HG03039 (cell line): Measurements from ENCODE around the gene CUX1.
"Not testable (repeated sequence)": the region's sequence is repeated elsewhere in the genome, so short reads cannot be mapped to it uniquely, and the experiment has no call there.

Source experiments
- ATAC-seq: cut with Tn5 transposase; IDR thresholded peaks from one replicate; pipeline ENCODE4 v1.9.1; 2021; ENCODE audit warnings: mild to moderate bottlenecking, moderate library complexity; ENCODE audit not compliant: unreplicated experiment

CUX1 gene

DNA sequence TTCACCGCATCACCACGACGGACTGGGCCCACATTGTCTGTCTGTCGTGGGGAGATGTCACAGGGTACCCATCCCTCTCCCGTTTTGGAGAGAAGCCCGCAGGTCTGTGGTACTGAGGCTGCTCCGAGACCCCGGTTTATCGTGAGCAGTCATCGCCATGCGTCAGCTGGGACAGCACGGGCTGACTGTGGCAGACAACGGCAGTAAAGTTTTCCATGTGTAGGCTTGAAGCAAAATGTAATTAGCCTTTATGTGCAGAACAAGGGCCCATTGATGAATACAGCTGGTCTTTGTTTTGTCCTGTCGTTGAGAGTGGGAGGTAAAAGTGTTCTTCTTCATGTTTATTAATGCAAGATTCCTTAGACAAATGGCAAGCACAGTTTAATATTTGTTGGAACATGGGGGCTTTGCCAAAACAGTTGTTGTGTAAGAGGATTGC, 301.8 kb downstream of the CUX1 start:
- no peak for ATAC-seq

DNA sequence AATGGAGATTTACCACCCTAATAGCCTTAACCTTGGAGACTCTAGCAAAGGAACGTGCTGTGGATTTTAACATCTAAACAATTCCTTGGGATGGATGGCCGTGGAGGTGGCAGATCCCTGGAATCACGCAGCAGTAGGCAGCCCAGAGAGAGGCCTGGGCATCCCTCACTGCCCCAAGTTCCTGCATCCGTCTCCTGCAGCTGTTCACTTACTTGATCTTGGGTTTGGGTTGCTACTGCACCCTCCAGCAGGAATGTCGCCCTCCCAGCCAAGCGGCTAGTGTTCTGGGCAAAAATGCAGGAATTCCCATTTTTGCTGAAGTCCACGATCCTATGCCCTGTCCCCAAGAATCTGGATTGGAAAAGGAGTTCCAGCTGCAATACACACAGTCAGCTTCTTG, 302.5 kb downstream of the CUX1 start:
- no peak for ATAC-seq

DNA sequence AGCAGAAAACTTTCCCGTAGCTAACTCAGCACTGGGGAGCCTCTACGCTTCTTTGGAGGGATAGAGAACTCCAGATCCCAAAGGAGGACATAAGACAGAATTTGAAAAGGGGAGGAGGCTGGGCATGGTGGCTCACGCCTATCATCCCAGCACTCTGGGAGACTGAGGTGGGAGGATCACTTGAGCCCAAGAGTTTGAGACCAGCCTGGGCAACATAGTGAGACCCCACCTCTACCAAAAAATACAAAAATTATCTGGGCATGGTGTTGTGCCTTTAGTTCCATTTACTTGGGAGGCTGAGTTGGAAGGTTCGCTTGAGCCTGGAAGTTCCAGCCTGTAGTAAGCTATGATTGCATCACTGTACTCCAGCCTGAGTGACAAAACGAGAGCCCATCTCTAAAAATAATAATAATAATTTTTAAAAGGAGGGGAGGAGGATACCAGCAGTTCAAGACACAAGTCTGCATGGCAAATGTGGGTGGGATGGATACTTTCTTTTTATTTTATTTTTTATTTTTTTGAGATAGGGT, 303.3 kb downstream of the CUX1 start:
- ATAC-seq: no peak

DNA sequence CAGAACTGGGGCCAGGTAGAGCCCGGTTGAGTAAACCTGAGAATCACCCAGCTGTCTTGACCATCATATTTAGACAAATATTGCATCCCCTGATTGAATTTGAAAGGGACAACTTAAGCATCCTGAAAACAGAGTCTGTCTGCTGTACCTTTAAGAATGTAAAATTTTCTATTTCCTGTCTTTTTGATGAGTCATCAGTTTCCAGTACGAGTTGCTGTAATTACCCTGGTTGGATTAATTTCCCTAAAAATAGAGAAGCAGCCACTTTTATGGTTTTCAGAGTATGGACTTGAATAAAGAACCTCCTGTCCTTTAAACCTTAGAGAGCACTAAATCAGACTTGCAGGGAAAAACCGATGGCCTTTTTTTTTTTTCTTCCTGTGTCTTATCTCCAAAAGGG, 304.6 kb downstream of the CUX1 start:
- ATAC-seq: no peak

DNA sequence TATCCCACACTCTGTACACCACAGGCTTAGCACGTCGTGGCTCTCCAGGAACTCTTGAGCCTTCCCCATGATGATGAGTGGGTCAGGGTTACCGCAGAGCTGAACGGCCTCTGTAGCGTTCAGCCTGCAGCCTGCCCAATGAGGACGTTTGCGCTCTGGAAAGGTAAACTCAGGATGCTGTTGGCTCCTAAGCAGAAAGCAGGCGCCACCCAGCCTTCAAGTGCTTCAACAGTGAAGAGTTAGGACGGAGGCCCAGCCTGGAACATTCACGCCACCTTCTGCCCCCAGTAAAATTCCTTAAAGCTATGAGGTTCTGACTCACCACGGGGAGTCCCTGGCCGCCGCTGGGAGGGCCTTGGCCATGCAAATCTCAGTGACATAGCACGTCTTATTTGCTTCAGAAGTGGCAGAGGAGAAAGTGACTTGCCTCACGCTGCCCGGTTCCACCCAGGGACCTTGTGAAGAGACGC, 307.7 kb downstream of the CUX1 start:
- ATAC-seq: no peak

DNA sequence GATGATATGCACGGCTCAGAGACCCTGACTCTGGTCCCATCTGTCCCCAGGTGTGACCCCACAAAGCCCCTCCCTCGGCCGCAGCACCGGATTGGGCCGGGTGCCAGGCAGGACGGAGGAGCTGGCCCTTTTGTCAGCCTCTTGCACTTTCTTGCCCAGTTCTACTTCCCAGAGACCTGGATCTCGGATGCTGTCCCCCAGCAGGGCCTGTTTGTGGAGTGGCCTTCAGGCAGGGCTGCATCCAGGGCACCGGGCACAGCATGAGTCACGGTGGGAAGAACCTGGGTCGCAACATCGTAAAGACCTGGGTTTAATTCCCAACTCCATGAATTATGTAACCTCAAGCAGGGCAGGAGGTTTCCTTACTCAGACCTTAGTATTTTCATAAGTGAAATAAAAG, 310.9 kb downstream of the CUX1 start:
- no peak for ATAC-seq

DNA sequence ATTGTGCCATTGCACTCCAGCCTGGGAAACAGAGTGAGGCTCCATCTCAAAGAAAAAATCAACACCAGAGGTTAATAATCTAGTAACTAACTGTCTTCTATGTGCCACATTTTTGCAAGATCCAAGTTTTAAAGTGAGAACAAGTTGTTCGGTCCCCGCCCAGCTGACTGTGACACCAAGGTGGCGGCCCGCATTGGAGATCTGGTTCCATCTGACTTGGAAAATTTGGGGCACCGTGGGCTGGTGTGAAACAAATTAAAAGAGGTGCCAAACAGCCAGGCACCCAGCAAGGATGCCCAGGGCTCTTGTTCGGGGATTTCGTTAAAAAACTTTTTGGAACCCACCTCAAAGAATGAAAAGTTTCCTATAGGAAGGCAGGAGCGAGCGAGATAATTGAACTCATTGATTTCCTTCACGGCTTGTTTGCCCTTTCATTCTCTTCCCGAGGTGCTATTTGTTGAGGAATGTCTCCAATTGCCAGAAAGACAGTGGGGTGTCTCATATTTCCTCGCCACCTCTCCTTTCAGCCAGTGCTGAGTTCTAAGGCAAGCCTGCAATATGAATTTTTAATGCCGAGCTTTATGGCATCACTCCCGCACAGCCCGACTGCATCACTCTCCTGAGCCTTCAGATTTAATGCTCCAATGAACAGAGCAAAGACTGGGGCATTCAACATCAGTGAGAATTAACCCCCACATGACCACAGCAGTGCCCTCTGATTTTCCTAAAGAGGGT, 312.4 kb downstream of the CUX1 start:
- no peak for ATAC-seq

DNA sequence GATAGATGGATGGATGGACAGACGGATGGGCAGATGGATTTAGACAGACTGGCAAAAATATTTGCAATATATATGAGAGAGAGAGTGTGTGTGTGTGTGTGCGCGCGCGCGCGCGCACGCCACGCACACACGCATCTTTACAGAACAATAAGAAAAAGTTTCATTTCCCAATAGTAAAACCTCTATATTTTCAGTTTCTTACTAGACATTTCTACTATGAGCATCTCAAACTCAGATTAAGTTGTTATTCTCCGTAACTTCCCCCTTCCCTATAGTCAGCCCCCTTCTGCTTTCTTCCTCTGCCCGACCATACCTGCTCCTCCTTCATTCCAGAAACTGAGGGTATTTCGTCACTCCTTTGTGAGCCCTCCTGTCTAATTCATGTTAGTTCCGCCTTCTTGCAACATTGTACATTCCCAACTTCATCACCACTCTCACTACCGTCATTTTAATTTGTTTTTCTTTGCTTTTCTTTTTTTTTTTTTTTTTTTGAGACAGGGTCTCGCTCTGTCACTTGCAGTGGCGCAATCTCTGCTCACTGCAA, 314.9 kb downstream of the CUX1 start:
- ATAC-seq: no peak

DNA sequence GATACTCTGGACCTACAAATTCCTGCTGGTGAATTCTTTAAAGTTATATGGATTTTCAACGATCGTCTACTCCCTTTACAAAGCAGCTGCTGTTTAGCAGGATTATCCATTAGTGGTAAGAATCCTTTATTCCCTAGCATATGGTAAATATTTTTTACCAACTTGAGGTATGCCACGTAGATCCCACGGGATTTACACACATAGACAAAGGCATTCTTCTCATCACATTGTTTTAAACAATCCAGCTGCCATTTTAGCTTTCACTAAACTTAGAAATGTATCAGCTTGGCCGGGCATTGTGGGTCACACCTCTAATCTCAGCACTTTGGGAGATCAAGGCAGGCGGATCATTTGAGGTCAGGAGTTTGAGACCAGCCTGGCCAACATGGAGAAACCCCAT, 321.2 kb downstream of the CUX1 start:
- no peak for ATAC-seq

DNA sequence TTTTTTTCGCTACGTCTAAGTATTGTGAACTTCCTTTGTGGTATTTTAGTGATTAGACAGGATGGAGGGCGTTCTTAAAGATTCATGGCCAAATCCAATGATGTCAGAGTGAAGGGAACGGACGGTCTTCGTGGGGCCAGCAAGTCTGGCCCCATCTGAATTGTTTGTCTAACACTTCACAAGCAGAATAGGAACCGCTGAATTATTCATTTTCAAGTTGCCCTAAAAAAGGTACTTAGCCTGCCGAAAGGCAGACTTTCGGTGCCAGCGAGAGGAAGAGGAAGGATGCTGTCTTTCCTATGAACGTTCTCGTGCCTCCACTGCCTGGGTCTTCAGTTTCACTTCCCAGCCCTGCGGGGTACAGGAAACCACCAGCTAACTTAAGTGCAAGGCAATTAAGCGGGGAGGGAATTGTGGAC, 323.5 kb downstream of the CUX1 start:
- ATAC-seq: no peak

DNA sequence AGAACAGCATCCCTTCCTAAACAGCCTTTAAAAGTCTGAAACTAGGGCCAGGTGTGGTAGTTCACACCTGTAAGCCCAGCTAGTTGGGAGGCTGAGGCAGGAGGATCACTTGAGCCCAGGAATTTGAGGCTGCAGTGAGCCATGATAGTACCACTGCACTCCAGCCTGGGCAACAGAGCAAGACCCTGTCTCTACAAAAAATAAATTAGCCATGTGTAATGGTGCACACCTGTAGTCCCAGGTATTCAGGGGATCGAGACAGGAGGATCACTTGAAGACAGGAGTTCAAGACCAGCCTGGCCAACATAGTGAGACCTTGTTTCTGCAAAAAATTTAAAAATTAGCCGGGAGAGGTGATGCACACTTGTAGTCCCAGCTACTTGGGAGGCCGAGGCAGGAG, 325.0 kb downstream of the CUX1 start:
- ATAC-seq: not testable (repeated sequence)

DNA sequence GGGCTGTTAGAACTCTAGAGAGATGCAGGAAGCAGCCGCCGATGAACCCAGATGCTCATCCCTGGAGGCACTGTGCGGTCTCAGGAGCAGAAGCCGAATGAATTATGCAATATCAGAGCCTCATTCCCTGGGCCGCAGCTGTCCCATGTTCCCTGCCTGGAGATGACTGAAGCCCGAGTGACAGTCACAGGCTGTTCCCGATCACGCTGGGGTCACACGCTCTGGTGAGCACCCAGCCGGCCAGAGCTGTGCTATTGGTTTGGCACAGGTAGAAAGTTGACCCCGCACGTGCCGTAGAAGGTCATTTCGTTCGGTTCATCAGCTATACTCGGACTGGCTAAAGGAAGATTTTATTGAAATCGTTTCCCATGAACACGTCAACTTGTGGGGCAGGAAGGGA, 328.7 kb downstream of the CUX1 start:
- ATAC-seq: no peak

DNA sequence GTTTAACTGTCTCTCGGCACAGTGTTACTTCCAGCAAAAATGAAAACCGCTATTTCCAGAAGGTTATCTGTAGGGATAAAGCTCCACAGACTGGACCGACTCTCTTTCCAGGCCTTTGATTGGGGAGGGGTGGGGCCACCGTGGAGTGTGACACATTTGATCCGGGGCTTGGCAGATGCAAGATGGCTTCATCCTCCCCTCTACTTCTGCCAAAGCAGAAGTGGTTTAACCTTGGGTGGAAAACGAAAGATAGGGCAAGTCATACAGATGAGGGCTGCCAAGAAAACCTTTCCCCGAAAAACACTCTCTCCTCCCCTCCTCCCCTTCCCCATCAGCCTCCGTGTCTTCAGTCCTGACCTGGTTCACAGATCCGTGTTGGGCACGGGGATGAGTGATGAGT, 329.6 kb downstream of the CUX1 start:
- no peak for ATAC-seq

DNA sequence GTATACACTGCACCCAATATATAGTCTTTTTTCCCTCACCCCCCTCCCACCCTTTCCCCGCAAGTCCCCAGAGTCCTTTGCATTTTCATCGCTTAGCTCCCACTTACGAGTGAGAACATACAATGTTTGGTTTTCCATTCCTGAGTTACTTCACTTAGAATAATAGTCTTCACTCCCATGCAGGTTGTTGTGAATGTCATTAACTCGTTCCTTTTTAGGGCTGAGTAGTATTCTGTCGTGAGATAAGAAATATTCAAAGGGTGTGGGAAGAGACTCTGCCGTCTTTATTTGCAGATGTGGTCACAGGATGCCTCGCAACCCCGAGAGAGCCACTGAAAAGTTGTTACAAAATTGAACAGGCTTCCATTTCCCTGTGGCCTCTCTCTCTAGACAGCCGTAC, 331.4 kb downstream of the CUX1 start:
- ATAC-seq: no peak

DNA sequence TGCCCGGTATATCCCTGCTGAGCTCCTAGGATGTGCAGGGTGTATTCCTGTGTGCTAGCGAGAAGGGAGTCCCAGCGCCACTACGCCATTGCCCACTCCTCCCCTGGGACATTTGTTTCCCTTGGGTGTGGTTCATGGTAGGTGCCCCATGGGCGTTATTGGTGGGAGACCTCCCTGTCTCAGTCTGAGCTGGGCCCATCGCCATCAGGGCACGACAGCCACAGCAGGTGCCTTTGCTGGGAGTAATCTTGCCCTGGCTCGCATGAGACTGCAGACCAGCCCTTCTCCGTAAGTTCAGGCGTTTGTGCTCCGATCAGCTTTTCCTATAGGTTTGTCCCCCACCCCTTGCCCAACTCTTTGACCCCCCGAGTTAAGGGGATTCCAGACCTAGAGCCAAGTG, 332.0 kb downstream of the CUX1 start:
- ATAC-seq: no peak

DNA sequence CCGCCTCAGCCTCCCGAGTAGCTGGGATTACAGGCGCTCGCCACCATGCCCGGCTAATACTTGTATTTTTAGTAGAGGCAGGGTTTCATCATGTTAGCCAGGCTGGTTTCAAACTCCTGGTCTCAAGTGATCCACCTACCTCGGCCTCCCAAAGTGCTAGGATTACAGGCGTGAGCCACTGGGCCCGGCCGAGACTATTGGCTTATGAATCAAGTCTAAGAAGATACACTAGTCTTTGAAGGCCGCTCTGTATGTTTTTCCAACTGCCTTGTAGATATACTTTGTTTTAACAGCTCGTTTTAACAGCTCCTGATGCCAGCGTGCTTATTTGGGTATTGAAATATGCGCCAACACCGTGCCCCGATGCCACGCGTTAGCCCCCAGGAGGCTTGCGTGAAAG, 332.8 kb downstream of the CUX1 start:
- ATAC-seq: no peak

DNA sequence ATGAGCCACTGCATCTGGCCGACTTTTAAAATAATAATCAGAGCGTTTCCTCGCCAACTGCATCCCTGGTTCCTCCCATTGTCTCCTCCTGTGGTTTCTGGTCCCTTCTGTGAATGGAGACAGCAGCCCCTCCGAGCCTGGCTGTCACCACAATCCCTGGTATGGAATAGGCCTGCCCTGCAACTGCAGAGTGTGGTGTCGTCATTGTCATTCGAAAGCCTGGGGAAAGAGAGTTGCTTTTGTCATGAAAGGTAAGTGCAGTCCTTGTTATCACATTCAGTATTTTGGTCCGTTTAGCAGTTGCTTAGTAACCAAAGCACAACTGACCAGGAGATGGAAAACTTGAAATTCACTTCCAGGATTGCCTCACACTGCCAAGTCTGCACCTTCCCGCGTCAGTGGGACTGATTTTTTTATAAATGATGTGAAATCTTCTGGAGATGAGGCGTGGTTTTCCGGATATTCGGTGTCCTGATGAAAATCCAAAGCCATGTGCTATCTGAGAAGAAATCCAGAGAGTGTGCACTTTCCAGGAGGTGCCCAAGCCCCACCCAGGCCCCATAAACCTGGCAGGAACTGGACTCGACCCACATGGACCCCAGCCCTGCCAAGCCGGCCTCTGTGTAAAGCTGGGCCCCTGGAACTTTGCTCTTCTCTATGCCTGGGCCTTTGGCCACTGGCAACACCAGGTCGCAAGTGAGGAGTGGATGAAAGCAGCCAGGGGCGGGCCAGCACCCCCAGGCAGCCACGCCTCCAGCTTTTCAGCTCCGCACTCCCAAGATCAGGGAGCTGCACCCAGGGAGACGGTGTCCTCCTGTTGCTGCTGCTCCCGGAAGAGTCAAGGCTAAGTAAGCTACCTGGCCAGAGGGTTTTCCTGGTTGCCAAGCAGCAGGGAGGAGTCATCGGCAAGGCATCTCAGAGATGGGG, 335.5 kb downstream of the CUX1 start:
- ATAC-seq: no peak

DNA sequence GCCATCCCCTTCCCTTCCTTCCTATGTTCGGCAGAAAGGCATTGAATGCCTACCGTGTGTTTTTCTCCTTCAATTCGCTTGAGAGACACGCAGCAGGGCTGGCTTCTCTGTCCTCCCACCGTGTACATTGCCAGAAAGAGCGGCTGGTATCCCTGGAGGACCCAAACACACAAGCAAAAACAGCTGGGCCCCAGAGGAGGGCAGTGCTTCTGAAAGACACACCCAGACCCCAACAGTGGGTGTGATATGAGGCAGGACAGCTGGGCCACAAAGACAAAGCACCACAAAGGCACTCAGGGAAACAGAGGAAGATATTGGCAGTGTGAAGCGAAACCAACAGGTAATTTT, 336.1 kb downstream of the CUX1 start:
- ATAC-seq: no peak

DNA sequence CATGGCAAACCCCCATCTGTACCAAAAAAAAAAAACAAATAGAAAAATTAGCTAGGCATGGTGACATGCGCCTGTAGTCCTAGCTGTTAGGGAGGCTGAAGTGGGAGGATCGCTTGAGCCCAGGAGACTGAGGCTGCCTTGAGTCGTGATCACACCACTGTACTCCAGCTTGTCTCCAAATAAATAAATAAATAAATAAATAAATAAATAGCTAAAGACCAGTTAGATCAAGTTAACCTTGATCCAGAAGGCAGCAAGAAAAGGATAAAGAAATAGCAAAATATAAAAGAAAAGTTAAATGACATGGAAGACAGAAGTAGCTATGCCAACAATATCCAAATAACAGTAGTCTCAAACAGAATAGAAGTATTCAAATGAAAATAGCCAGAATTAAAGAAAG, 337.0 kb downstream of the CUX1 start:
- ATAC-seq: no peak

DNA sequence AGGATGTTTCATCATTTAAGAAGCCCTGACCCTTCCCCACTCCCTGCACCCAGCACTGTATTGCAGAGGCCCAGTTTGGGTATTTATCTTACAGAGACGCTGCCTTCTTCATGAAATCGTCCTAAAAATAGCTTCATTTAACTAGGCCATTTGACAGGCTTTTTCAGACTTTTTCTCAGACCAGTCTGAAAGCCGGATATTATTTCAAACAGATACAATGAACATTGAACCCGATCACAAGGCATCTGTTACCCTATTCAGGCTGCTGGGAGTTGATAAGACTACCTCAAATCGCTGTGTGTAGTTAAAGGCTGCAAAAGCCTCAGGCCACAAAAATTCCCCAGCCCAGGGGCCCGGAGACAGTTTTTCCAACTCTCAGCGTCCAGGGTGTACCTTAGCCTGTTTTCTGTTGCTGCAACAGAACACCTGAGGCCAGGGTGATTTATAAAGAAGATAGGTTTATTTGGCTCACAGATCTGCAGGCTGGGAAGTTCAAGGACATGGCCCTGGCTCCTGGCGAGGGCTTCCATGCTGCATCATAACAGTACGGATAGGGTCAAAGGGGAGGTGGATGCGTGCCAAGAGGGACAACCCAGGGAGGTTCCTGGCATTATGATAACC, 338.5 kb downstream of the CUX1 start:
- no peak for ATAC-seq

DNA sequence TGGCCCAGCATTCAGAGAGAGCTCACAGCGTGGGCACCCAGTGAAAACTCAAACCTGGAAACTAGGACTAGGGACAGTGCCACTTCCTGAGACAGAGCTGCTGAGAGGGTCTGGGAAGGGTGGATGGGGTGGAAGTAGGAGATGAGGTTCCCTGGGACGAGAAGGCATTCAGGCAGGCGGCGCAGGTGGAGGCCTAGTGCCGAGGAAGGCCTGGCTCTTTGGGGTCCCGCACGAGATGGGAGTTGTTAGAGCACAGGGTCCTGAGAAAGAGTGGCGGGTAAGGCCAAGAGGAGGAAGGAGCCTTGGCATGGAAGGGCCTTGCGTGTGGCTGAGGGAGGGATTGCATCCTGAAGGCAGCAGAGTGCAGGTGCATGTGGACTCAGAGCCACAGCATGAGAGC, 339.4 kb downstream of the CUX1 start:
- no peak for ATAC-seq
